HEK293 (cell line): ENCODE data around the gene COX10.

Experiments used
- CTCF ChIA-PET: fragments of 350-600 bp; formaldehyde crosslinking; extraction: SDS; loops from one replicate; lab custom pipeline; 2021; ENCODE audit warnings: antibody characterized with exemption; lab: Yijun Ruan, JAX
- POLR2A ChIA-PET: fragments of 300-600 bp; formaldehyde crosslinking; extraction: SDS; loops from one replicate; lab custom pipeline; 2020; ENCODE audit warnings: antibody characterized with exemption, inconsistent platforms; lab: Yijun Ruan, JAX
- H3K27ac ChIP-seq: fragments of 200-500 bp; sonication (Bioruptor generic); 2 replicates; pipeline ENCODE4 v1.5.1; 2014; ENCODE audit warnings: low read depth, low read length, control low read depth, inconsistent platforms; ENCODE audit errors: extremely low read depth
- H3K36me3 ChIP-seq, 2 experiments: fragments of 200-500 bp in 1 of 2; sonication (Bioruptor generic) in 1 of 2; 1 replicate in 1 of 2; 2 replicates in 1 of 2; pipeline ENCODE4 v1.5.1; 2014 to 2017; ENCODE audit warnings: inconsistent platforms in 2 of 2, low read length in 2 of 2; ENCODE audit not compliant: control insufficient read depth in 2 of 2, insufficient read depth in 1 of 2
- H3K4me1 ChIP-seq: fragments of 200-500 bp; sonication (Bioruptor generic); 2 replicates; pipeline ENCODE4 v1.5.1; 2014; ENCODE audit warnings: mild to moderate bottlenecking, low read length, inconsistent platforms; ENCODE audit not compliant: control insufficient read depth, insufficient read depth
- H3K4me3 ChIP-seq: 2 replicates; pipeline ENCODE4 v1.5.1; 2011; ENCODE audit warnings: low read depth, mild to moderate bottlenecking, control low read depth, low read length, moderate library complexity
- H3K9me3 ChIP-seq: fragments of 200-500 bp; sonication (Bioruptor generic); 2 replicates; pipeline ENCODE4 v1.5.1; 2014; ENCODE audit warnings: low read depth, low read length, inconsistent platforms; ENCODE audit not compliant: control insufficient read depth, insufficient read depth
- IKZF3 ChIP-seq: fragments of 450-650 bp; IDR thresholded peaks from 2 replicates; pipeline ENCODE4 v1.5.0; 2018; ENCODE audit warnings: missing biosample characterization, mild to moderate bottlenecking, missing genetic modification characterization, moderate library complexity
- MYNN ChIP-seq: fragments of 450-650 bp; formaldehyde crosslinking; IDR thresholded peaks from 2 replicates; pipeline ENCODE4 v1.5.1; 2016; ENCODE audit warnings: missing biosample characterization, missing genetic modification characterization, borderline replicate concordance
- SALL2 ChIP-seq: fragments of 450-650 bp; formaldehyde crosslinking; IDR thresholded peaks from 2 replicates; pipeline ENCODE4 v1.5.0; 2017; ENCODE audit warnings: missing biosample characterization, mild to moderate bottlenecking, missing genetic modification characterization, borderline replicate concordance
- SP2 ChIP-seq: fragments of 450-650 bp; formaldehyde crosslinking; IDR thresholded peaks from 2 replicates; pipeline ENCODE4 v1.5.1; 2016; ENCODE audit warnings: missing biosample characterization, missing genetic modification characterization
- YY1 ChIP-seq: fragments of 450-650 bp; formaldehyde crosslinking; IDR thresholded peaks from 2 replicates; pipeline ENCODE4 v1.5.1; 2018; ENCODE audit warnings: missing biosample characterization, missing genetic modification characterization
- ZBTB1 ChIP-seq: fragments of 450-650 bp; formaldehyde crosslinking; IDR thresholded peaks from 2 replicates; pipeline ENCODE4 v1.5.1; 2016; ENCODE audit warnings: missing biosample characterization, missing genetic modification characterization
- ZBTB49 ChIP-seq: fragments of 450-650 bp; formaldehyde crosslinking; IDR thresholded peaks from 2 replicates; pipeline ENCODE4 v1.5.1; 2016; ENCODE audit warnings: missing biosample characterization, missing genetic modification characterization, low read depth
- ZEB2 ChIP-seq: fragments of 450-650 bp; formaldehyde crosslinking; IDR thresholded peaks from 2 replicates; pipeline ENCODE4 v1.5.1; 2016; ENCODE audit warnings: missing biosample characterization, missing genetic modification characterization
- ZFP37 ChIP-seq: fragments of 450-650 bp; formaldehyde crosslinking; IDR thresholded peaks from 2 replicates; pipeline ENCODE4 v1.5.1; 2016; ENCODE audit warnings: missing biosample characterization, missing genetic modification characterization
- ZNF114 ChIP-seq: fragments of 450-650 bp; formaldehyde crosslinking; IDR thresholded peaks from 2 replicates; pipeline ENCODE4 v1.5.0; 2017; ENCODE audit warnings: missing biosample characterization, missing genetic modification characterization
- ZNF341 ChIP-seq: fragments of 450-650 bp; formaldehyde crosslinking; IDR thresholded peaks from 2 replicates; pipeline ENCODE4; 2016; ENCODE audit warnings: low read depth, missing biosample characterization, missing genetic modification characterization
- ZNF37A ChIP-seq: fragments of 450-650 bp; IDR thresholded peaks from 2 replicates; pipeline ENCODE4 v1.5.1; 2018; ENCODE audit warnings: missing biosample characterization, missing genetic modification characterization
- ZNF449 ChIP-seq: fragments of 450-650 bp; formaldehyde crosslinking; IDR thresholded peaks from 2 replicates; pipeline ENCODE4 v1.5.1; 2017; ENCODE audit warnings: missing biosample characterization, mild to moderate bottlenecking, missing genetic modification characterization, moderate library complexity
- ZNF544 ChIP-seq: fragments of 450-650 bp; formaldehyde crosslinking; IDR thresholded peaks from 2 replicates; pipeline ENCODE4 v1.5.0; 2017; ENCODE audit warnings: missing biosample characterization, missing genetic modification characterization
- ZNF549 ChIP-seq: fragments of 450-650 bp; IDR thresholded peaks from 2 replicates; pipeline ENCODE4 v1.5.1; 2018; ENCODE audit warnings: missing biosample characterization, missing genetic modification characterization, mild to moderate bottlenecking, inconsistent platforms, moderate library complexity
- ZNF558 ChIP-seq: fragments of 450-650 bp; formaldehyde crosslinking; IDR thresholded peaks from 2 replicates; pipeline ENCODE4 v1.5.1; 2016; ENCODE audit warnings: missing biosample characterization, missing genetic modification characterization
- ZNF561 ChIP-seq: fragments of 450-650 bp; IDR thresholded peaks from 2 replicates; pipeline ENCODE4 v1.5.1; 2018; ENCODE audit warnings: missing biosample characterization, missing genetic modification characterization, borderline replicate concordance
- ZNF596 ChIP-seq: fragments of 450-650 bp; IDR thresholded peaks from 2 replicates; pipeline ENCODE4 v1.5.0; 2018; ENCODE audit warnings: missing biosample characterization, mild to moderate bottlenecking, missing genetic modification characterization, moderate library complexity
- ZNF621 ChIP-seq: fragments of 450-650 bp; formaldehyde crosslinking; IDR thresholded peaks from 2 replicates; pipeline ENCODE4 v1.5.1; 2017; ENCODE audit warnings: missing biosample characterization, missing genetic modification characterization
- ZNF623 ChIP-seq: fragments of 450-650 bp; formaldehyde crosslinking; IDR thresholded peaks from 2 replicates; pipeline ENCODE4 v1.5.1; 2016; ENCODE audit warnings: missing biosample characterization, missing genetic modification characterization
- ZNF645 ChIP-seq: fragments of 450-650 bp; formaldehyde crosslinking; IDR thresholded peaks from 2 replicates; pipeline ENCODE4; 2016; ENCODE audit warnings: missing biosample characterization, missing genetic modification characterization
- ZNF677 ChIP-seq: fragments of 450-650 bp; IDR thresholded peaks from 2 replicates; pipeline ENCODE4 v1.5.0; 2018; ENCODE audit warnings: missing biosample characterization, mild to moderate bottlenecking, missing genetic modification characterization, moderate library complexity
- ZNF692 ChIP-seq: fragments of 450-650 bp; formaldehyde crosslinking; IDR thresholded peaks from 2 replicates; pipeline ENCODE4 v1.5.1; 2016; ENCODE audit warnings: missing biosample characterization, missing genetic modification characterization
- ZNF707 ChIP-seq: fragments of 450-650 bp; formaldehyde crosslinking; IDR thresholded peaks from 2 replicates; pipeline ENCODE4 v1.5.1; 2016; ENCODE audit warnings: missing biosample characterization, missing genetic modification characterization
- ZNF830 ChIP-seq: fragments of 450-650 bp; IDR thresholded peaks from 2 replicates; pipeline ENCODE4 v1.5.0; 2018; ENCODE audit warnings: missing biosample characterization, missing genetic modification characterization, low read depth, mild to moderate bottlenecking, moderate library complexity
- ZSCAN16 ChIP-seq: fragments of 450-650 bp; formaldehyde crosslinking; IDR thresholded peaks from 2 replicates; pipeline ENCODE4 v1.5.1; 2016; ENCODE audit warnings: missing biosample characterization, missing genetic modification characterization

The COX10 gene

GRCh38 chr17:14086189-14086588, 16.9 kb downstream of the COX10 start:
- TF ChIP-seq ZNF558, result no peak
- TF ChIP-seq ZEB2 (tag by site-specific recombination), result no peak
- no peak for TF ChIP-seq ZNF830
- TF ChIP-seq ZNF677 (tag by site-specific recombination), result no peak
- TF ChIP-seq MYNN (tag by site-specific recombination), result no peak
- TF ChIP-seq ZNF544, result no peak
- TF ChIP-seq ZNF621 (tag by site-specific recombination), result no peak
- no peak for TF ChIP-seq ZNF707 (tag by site-specific recombination)
- no peak for TF ChIP-seq ZNF596 (tag by site-specific recombination)
- no peak overlapping the region for H3K4me3 ChIP-seq
- no peak overlapping the region for H3K27ac ChIP-seq
- no peaks in the 10 kb centered on the region for H3K9me3 ChIP-seq
- CTCF ChIA-PET, result interaction anchor here (0.7 kb wide), 2 partner anchors 141 to 777 kb away, joined by 3 to 4 read pairs; no protein-coding TSS in a partner anchor
- H3K4me1 ChIP-seq, result peaks cover 5% of the 10 kb centered on the region; the same call in 1 of the 2 replicates
- POLR2A ChIA-PET, result no interaction called here
- H3K36me3 ChIP-seq, result peaks cover 0 to 2% of the 10 kb centered on the region in 2 experiments; a peak in 2 of 3 replicates

- POLR2A ChIA-PET, result no interaction called here
- no peak overlapping the region for H3K4me3 ChIP-seq
- no peaks in the 10 kb centered on the region; a peak in 1 of 3 replicates for H3K36me3 ChIP-seq
- no peak overlapping the region for H3K27ac ChIP-seq
- TF ChIP-seq ZNF561 (tag by site-specific recombination), result no peak
- TF ChIP-seq ZNF707 (tag by site-specific recombination), result no peak
- TF ChIP-seq ZNF114 (tag by site-specific recombination), result no peak
- no peak for TF ChIP-seq ZNF621 (tag by site-specific recombination)
- TF ChIP-seq ZSCAN16 (tag by site-specific recombination), result no peak
- TF ChIP-seq ZFP37 (tag by site-specific recombination), result no peak
- no peak for TF ChIP-seq YY1 (tag by site-specific recombination)
- TF ChIP-seq, all 188 proteins: peak for 0
- no peaks in the 10 kb centered on the region for H3K9me3 ChIP-seq
- peaks cover 18% of the 10 kb centered on the region for H3K4me1 ChIP-seq
- CTCF ChIA-PET, result interaction anchor here (0.6 to 1.0 kb wide), 3 partner anchors 10 to 1522 kb away, joined by 3 to 6 read pairs (median 3); no protein-coding TSS in a partner anchor
These were observed 19.9 kb downstream of the COX10 start for GRCh38 chr17:14089179-14089578.

- Histone ChIP-seq H3K9me3 (no peaks in the 10 kb centered on the region), H3K27ac (no peak overlapping the region), H3K4me3 (no peak overlapping the region), H3K4me1 (peaks cover 18% of the 10 kb centered on the region), H3K36me3 (no peaks in the 10 kb centered on the region; a peak in 1 of 3 replicates)
- CTCF ChIA-PET, result interaction anchor here (1.1 to 1.3 kb wide), 2 partner anchors 9 to 35 kb away, joined by 3 to 4 read pairs; no protein-coding TSS in a partner anchor
- POLR2A ChIA-PET, result no interaction called here
- no peak for TF ChIP-seq SP2 (tag by site-specific recombination)
- TF ChIP-seq ZNF621 (tag by site-specific recombination), result no peak
- no peak for TF ChIP-seq ZBTB1 (tag by site-specific recombination)
- no peak for TF ChIP-seq SALL2
- TF ChIP-seq ZNF37A (tag by site-specific recombination), result no peak
- no peak for TF ChIP-seq ZNF549 (tag by site-specific recombination)
- TF ChIP-seq ZBTB49 (tag by site-specific recombination), result no peak
- TF ChIP-seq IKZF3, result no peak
- TF ChIP-seq ZNF707 (tag by site-specific recombination), result no peak
- no peak for TF ChIP-seq ZNF341 (tag by site-specific recombination)
- TF ChIP-seq ZNF692 (tag by site-specific recombination), result no peak
- TF ChIP-seq ZNF623, result no peak
- no peak for TF ChIP-seq ZNF449 (tag by site-specific recombination)
- TF ChIP-seq ZNF645 (tag by site-specific recombination), result no peak
These were observed 22.1 kb downstream of the COX10 start for GRCh38 chr17:14091367-14091766.
